Measurements from ENCODE around the gene SLC17A2.

SLC17A2 gene

GRCh38 chr6:25918083-25918683 is 12.3 kb downstream of the SLC17A2 start:
- DNase-seq, result no peak

DNA sequence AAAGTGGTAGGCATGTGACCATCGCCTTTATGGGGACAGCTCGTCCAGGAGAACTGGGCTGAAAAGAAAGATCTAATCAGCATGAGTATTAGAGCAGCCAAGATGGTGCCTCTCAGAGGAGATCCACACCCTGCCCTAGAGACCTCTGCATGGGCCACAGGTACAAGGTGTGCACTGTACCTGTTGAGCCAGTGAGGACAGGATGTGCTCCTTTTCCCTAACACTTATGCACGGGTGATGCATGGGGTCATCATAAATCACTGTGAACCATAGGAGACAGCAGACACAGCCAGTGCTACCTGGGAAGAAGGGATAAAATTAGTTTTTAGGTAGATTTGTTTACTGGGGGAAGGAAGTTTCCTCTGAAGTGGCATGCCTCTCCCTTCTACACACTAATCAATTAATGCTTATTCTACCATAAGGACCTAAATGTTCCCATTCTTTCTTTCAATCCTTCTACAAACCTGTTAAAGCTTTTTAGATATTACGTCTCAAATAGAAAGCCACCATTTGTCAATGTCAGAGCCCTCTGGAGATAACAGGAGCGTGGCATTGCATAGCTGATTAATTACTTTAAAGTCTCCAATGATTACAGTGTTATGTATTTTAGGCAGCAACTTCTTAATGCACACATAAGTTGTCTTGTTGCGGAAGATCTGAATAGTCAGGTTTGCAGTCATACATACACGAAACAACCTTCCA is 13.6 kb downstream of the SLC17A2 start:
- DNase-seq, result no peak

GRCh38 chr6:25916330-25916729 is 14.2 kb downstream of the SLC17A2 start:
- no peak for DNase-seq

GRCh38 chr6:25913741-25914140 is 16.8 kb downstream of the SLC17A2 start:
- no peak for DNase-seq

DNA sequence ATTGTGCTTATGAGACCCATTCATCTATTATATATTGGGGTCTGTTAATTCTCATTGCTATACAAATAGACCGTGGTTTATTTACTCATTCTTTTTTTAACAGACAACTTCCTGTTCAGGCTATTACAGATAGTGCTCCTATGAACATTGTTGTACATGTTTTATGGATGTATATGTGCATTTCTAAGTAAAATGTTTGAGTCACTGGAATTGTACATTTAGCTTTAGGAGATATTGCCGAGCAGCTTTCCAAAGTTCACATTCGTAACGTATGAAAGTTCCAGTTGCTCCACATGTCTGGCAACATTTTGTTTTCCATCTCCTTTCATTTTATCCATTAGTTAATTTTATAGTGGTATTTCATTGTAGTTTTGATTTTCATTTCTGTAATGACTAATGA is 19.1 kb downstream of the SLC17A2 start:
- no peak for DNase-seq

GRCh38 chr6:25907475-25908014 is 22.9 kb downstream of the SLC17A2 start:
- DNase-seq, result no peak

GRCh38 chr6:25903467-25904099 is 26.9 kb downstream of the SLC17A2 start:
- DNase-seq, result no peak

DNA sequence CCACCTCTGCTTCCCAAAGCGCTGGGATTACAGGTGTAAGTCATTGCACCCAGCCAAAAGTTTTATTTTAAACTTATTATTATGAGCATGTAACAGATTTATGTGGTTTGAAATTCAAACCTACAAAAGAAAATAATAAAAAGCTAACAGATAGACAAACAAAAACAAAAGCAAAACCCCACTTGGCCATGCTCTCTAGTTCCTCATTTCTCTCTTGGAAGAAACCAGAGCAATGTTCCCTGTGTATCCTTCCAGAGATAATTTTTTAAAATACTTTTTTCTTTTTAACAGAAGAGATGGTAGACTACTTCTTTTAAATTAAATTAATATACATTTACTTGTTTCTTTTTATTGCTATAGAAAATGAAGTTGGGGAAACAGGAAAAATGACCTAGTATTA is 28.4 kb downstream of the SLC17A2 start:
- DNase-seq, result no peak

- DNase-seq, result no peak
Observed at GRCh38 chr6:25900843-25901242, 29.6 kb downstream of the SLC17A2 start.

GRCh38 chr6:25899580-25900408 is 30.7 kb downstream of the SLC17A2 start:
- no peak for DNase-seq

DNA sequence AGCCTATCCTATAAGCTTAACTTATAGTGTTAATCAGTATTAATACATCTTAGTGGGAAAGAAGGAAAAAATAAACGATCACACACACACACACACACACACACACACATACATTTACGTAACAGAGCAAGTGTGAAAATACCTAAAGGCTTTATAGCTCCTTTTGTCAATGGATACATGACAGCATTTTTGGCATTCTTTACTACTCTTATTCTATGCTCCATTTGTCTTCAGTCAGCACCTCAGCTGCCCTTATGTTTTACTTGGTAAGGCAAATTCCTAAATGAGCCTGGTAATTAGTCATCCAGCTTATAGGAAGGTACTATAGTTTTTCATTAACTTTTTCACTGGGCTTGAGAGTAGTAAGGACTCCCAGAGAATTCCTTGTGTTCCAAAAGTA is 31.4 kb downstream of the SLC17A2 start:
- no peak for DNase-seq

DNA sequence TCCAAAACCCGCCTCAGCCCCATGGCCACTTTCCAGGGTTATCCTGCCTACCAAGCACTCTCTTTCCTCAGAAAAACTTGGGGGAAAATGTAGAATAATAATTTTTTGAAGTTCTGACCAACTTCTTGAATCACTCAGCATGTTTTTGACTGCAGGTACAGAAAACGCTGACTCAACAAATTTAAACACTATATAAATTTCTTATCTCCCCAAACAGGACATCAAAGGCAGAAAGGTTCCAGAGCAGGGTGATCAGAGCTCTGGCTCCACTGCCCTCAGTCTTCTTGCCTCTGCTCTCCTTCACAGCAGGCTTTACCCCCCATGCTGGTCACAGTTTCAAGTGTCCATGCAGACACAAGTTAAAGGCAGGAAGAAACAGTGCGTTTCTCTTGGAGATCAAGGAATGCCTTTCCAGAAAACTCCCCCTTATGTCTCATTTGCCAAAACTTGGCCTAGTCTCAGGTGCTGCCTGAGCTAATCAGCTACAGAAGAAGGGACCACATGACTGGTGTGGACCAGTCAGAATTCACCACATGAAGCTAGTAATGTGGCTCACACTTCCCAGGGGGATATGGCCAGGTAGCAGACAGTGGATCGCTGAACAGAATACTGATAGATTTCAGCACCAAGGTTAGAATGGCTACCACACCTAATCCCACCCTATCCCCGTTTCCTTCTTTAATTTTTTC is 32.1 kb downstream of the SLC17A2 start:
- DNase-seq, result no peak

- no peak for DNase-seq
Observed at GRCh38 chr6:25896252-25896651, 34.2 kb downstream of the SLC17A2 start.

- DNase-seq, result no peak
Observed at GRCh38 chr6:25895771-25896170, 34.7 kb downstream of the SLC17A2 start.

DNA sequence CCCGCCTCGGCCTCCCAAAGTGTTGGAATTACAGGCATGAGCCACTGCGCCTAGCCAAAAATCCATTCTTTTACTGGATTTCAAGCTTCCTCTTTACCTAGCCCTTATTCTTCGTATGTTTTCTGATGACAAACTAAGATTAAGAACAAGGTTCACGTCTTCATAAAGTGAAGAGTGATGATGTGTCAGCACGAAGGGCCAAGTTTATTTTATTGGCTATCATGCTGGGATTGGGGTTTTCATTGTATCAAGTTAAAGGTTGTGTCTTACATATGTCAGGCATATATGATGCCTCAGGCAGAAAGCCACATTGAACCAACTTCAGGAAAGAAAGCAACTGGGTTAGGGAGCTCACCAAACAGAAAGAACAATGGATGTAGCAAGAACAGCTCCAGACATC is 36.7 kb downstream of the SLC17A2 start:
- no peak for DNase-seq

DNA sequence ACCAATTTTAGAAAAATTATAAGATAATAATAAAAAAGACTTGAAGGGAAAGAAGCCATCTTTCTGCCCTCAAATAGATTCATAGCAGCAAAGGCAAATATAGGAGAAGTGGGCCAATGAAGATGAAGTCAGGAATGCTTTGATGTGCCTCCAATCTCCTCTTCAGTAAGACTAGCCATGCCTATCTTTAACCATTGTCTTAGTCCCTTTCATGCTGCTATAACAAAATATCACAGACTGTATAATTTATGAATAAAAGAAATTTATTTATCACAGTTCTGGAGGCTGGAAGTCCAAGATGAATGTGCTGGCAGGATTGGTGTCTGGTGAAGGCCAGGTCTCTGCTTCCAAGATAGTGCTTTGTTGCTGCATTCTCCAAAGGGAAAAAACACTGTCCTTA is 37.6 kb downstream of the SLC17A2 start:
- no peak for DNase-seq

GRCh38 chr6:25889877-25890853 is 40.3 kb downstream of the SLC17A2 start:
- DNase-seq, result no peak

DNA sequence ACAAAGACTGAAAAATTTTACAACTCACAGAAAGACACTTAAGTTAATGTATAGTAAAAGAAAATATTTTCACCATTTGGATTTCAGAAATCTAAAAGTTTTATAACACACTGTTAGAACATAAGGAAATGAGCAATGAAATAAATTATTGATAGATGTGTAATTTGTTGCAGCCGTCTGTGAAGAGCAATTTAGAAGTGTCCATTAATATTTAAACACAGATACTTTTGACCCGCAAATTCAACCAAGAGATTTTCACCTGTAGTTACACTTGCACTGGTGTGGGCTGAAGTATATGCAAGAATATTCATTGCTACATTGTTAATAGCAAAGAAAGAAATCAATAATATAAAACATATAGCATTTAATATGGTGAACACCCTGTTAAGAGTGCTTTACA is 41.9 kb downstream of the SLC17A2 start:
- DNase-seq, result no peak

DNA sequence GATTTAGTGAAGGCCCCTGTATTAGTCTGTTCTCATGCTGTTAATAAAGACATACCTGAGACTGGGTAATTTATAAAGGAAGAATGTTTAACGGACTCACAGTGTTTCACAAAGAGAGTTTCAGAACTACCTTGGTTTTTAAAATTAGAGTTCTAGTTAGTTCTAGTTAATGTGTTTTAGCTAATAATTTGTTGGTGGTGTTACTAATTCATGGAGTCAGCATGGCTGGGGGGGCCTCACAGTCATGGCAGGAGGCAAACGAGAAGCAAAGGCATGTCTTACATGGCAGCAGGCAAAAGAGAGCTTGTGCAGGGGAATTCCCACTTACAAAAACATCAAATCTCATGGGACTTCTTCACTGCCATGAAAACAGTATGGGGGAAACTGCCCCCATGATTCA is 44.4 kb downstream of the SLC17A2 start:
- DNase-seq, result no peak

DNA sequence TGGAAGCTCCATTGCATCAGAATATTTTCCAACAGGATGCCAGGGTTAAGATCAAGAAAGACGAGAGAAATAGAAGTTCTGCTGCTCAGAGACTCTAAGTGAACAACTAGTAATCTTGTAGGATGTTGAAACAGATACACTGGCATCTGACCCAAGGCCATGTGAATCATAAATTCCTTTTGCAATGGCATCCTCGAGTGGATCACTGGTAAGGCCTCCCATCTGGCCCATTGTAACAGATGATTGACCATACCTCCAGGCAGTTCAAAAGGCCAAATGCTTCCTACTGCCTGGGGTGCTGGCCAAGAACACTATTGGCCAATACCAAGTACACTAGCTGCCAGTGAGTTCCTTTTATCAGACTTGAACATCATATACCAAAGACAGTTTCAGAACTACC is 46.5 kb downstream of the SLC17A2 start:
- DNase-seq, result no peak

- no peak for DNase-seq
Observed at GRCh38 chr6:25883536-25883935, 47.0 kb downstream of the SLC17A2 start.
